ENCODE measurements around the gene MAFG. TPM values are rescaled to one million over a fixed set of nuclear protein-coding genes. Genes with fewer than 3 reads are reported as not detected.

Gene MAFG
- total RNA-seq, 2 donors from 2014 or later: 8.3 to 14.5 TPM

DNA sequence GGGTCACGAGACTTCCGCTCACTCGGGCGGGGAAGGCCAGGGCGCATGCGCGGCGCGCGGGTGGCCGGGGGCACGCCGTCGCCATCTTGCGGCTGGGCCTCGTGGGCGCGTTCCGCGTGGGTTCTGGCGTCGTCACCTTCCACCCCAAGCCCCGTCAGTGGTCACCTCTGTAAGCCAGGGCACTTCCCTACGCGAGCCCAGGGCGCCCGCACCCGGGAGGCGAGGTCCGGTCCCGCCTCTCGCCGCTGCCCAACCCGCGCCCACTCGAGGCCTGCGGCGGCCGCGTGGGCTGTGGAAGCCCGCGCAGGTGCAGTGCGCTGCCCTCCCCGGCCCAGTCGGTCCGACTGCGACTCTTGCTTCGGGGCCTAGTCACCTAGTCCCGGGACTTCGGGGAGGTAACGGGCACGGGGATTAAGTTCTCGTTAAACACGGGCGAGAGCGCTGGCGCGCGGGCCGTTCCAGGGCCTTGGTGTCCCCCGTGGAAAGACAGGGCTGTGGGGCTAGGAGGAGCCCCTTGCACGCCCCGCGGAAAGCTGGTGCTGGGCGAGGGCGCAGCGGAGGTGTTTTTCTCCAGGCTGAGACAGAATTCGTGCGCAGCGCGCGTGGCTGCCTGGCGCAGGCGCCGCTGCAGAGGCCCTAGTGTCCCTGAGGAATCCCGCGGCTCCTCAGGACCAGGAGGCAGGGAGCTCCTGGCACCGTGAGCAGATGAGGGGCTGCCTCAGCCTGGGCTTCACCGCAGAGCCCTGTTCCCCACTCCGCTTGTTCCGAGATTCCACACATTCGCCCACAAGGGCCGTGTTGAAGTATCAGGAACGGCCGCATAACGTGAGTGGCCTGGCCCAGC is 55.9 kb downstream of the MAFG start:
- peak; percentile 33 for ATAC-seq

DNA sequence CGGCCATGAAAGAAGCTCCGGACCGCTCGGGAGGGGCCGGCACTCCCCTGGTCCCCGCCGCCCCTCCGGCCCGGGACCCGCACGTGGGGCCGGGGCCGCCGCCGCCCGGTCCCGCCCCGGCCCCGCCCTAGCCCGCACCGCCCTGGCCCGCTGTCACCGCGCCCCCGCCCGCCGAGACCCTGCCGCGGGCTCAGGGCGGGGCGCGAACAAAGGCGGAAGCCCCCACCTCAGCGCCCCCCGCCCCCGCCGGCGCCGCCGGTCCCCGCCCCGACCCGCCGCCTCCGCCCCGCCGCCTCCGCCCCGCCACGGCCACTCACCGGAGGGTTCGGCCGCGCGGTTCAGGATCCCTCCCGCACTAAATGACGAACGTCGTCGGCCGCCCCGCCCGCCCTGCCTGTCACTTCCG is 56.6 kb downstream of the MAFG start, which contains the start of gene ARHGDIA:
Gene ARHGDIA, minus strand, starts transcription at position 357 of the 406 bp plus-strand sequence. CDS start 1,407 bp downstream, outside the sequence.
- intact Hi-C loops (cut with DNase I): no loop called here
- DNase-seq (peak in 2 of 4 donors; percentile 95 to 97), ATAC-seq (peak; percentile 75)
- TF ChIP-seq POLR2A (IDR thresholded peaks at IDR 0.05): no peak
- TF ChIP-seq, protein P1, sequence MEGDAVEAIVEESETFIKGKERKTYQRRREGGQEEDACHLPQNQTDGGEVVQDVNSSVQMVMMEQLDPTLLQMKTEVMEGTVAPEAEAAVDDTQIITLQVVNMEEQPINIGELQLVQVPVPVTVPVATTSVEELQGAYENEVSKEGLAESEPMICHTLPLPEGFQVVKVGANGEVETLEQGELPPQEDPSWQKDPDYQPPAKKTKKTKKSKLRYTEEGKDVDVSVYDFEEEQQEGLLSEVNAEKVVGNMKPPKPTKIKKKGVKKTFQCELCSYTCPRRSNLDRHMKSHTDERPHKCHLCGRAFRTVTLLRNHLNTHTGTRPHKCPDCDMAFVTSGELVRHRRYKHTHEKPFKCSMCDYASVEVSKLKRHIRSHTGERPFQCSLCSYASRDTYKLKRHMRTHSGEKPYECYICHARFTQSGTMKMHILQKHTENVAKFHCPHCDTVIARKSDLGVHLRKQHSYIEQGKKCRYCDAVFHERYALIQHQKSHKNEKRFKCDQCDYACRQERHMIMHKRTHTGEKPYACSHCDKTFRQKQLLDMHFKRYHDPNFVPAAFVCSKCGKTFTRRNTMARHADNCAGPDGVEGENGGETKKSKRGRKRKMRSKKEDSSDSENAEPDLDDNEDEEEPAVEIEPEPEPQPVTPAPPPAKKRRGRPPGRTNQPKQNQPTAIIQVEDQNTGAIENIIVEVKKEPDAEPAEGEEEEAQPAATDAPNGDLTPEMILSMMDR (IDR thresholded peaks at IDR 0.05): no peak
- Histone ChIP-seq H3K27me3 (no peaks in the 10 kb centered on the region), H3K4me1 (peaks cover 55% of the 10 kb centered on the region), H3K4me3 (peak within 1 kb of the TSS; percentile 55 to 77), H3K27ac (peak within 1 kb of the TSS; percentile 95 to 99 (median 98)), H3K36me3 (replicated peaks in 1 of 2; ENCODE audit: insufficient read depth in 1 of 2, low read depth in 2 of 2) (no peaks in the 10 kb centered on the region), H3K9me3 (no peaks in the 10 kb centered on the region)
- 0% methylated on average over 2 of the region's 64 CpGs; no CpG with 5 or more reads in 1 of the 2 donors for WGBS, 2 donors

More for the DNA sequence above, 55.9 kb downstream of the MAFG start:
- intact Hi-C loops (cut with DNase I): no loop called here
- no peaks in the 10 kb centered on the region for H3K9me3 ChIP-seq
- peak overlapping the region; percentile 42 to 77 for H3K4me3 ChIP-seq
- no peaks in the 10 kb centered on the region for H3K36me3 ChIP-seq (replicated peaks in 1 of 2; ENCODE audit: insufficient read depth in 1 of 2, low read depth in 2 of 2)
- peak overlapping the region; percentile 95 to 99 (median 98) for H3K27ac ChIP-seq
- H3K27me3 ChIP-seq: no peaks in the 10 kb centered on the region
- 0% methylated on average over 3 to 80 of the region's 86 CpGs for WGBS, 2 donors
- DNase-seq: peak; percentile 60 to 95 (median 78)
- H3K4me1 ChIP-seq: peaks cover 49% of the 10 kb centered on the region
- TF ChIP-seq, protein P1 (IDR thresholded peaks at IDR 0.05): peak in 4 of 7 experiments; percentile 13 to 52 (median 28)
- peak; percentile 81 to 92 (median 90) for TF ChIP-seq POLR2A (IDR thresholded peaks at IDR 0.05)

DNA sequence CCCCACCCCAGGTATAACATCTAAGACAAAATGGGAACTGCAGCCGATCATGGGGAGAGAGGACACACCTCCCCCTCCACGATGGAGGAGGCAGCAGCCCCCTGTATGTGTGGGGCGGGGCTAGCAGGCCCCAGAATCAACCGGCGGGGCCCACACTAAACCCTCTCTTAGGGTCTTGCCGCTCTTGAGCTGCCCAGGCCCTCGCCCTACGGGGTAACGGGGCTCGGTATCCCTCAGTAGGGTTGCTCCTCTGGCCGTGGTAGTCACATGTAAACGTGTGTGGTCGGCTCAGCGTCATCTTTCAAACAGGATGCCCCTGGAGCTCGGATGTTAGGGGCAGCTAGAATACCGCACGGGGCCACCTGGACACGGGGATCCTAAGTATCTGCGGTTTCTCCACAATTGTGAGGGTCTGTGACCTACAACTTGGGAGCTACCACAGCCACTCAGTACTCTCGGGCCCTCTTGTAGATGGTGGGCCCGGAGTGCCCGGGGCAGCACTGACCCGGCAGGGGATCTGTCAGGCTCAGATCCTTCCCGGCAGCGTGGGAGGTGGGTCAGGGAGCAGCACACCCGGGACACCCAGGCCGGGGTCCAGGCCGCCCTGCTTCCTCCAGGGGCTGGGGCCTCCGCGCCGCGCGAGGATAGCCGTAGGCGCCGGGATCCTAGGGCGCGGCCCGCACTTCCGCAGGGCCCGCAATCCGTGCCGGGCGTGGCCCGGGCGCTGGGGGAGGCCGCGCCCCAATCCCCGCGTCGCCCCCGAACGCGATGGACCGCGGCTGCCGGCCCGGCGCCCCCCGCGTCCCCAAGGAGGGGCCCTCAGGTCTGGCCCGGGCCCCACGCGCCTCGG is 57.2 kb downstream of the MAFG start:
- DNase-seq (peak in 3 of 4 donors; percentile 49 to 61 (median 50)), ATAC-seq (peak; percentile 5)
- 1 to 10% methylated on average over 8 to 47 of the region's 65 CpGs for WGBS, 2 donors
- Histone ChIP-seq H3K4me1 (peaks cover 61% of the 10 kb centered on the region), H3K9me3 (no peaks in the 10 kb centered on the region), H3K36me3 (replicated peaks in 1 of 2; ENCODE audit: insufficient read depth in 1 of 2, low read depth in 2 of 2) (no peaks in the 10 kb centered on the region), H3K4me3 (peak overlapping the region; percentile 3 to 55), H3K27ac (peak overlapping the region; percentile 95 to 99 (median 98)), H3K27me3 (no peaks in the 10 kb centered on the region)
- TF ChIP-seq, protein P1 (IDR thresholded peaks at IDR 0.05): no peak
- TF ChIP-seq POLR2A (IDR thresholded peaks at IDR 0.05): peak in 1 of 3 donors; percentile 36
- intact Hi-C loops (cut with DNase I): no loop called here

DNA sequence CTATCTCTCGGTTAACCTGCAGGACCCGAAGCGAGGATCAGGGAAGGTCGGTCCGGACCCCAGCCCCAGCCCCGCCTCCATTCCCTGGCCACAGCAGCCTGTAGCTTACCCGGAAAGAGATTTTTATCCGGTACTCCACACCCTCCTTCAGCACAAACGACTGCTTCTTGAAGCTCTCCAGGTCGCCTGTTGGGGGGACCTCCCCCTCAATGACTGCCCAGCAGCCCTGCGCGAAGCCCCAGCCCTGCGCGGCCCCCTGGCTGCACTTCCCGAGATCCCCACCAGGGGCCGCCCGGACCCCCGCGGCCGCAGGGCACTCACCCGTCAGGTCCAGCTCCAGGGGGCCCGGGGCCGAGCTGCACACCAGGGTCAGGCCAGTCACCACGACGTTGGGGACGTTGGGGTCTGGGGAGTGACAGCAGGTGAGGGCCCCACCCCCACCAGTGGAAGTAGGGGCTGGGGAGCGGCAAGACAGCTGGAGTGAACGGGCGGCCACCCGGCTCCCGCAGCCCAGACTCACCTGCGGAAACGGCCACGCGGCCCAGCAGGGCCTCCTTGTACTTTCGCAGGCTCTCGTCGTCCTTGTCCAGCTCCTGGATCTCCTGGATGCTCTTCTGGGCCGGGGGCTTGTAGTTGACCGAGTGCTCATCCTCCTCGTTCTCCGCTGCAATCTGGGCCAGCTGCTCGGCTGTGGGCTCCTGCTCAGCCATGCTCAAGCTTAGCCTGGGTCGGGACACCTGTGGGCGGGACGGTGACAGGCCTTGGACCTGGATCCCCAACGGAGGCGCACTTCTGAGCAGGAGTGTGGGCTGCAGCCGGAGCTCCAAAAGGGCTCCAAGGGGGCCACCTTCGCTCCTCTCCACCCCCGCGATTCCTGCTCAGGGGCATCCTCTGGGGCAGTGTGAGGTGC is 58.1 kb downstream of the MAFG start:
- no peaks in the 10 kb centered on the region for H3K36me3 ChIP-seq (replicated peaks in 1 of 2; ENCODE audit: insufficient read depth in 1 of 2, low read depth in 2 of 2)
- peak overlapping the region; percentile 95 to 99 (median 98) for H3K27ac ChIP-seq
- no peaks in the 10 kb centered on the region for H3K9me3 ChIP-seq
- WGBS, 2 donors: 32 to 50% methylated on average over 21 to 44 of the region's 52 CpGs
- ATAC-seq (no peak), DNase-seq (peak; percentile 51 to 60 (median 54))
- H3K27me3 ChIP-seq: no peaks in the 10 kb centered on the region
- peaks cover 70% of the 10 kb centered on the region for H3K4me1 ChIP-seq
- intact Hi-C loops (cut with DNase I): no loop called here
- TF ChIP-seq, protein P1 (IDR thresholded peaks at IDR 0.05): peak; percentile 59 to 83 (median 67)
- peak in 1 of 3 donors; percentile 17 for TF ChIP-seq POLR2A (IDR thresholded peaks at IDR 0.05)
- peak overlapping the region in 1 of 2 donors; percentile 3 for H3K4me3 ChIP-seq

Measured in body of pancreas (tissue), 4 donors.